ENCODE results near the gene DNER.

- TF ChIP-seq CTCF (IDR thresholded peaks at IDR 0.05) (no peak), POLR2AphosphoS5 (IDR thresholded peaks at IDR 0.05) (no peak), EP300 (IDR thresholded peaks at IDR 0.05) (no peak)
Measured at GRCh38 chr2:229426464-229426863, 287.9 kb downstream of the DNER start.
